OCI-LY1 (cell line): ENCODE results near the gene FREM3.

Experiments
- CTCF ChIP-seq: fragments of 200-600 bp; sonication (generic), shearing (Covaris generic); IDR thresholded peaks from 2 replicates; pipeline ENCODE4 v1.5.1; 2017; ENCODE audit warnings: mild to moderate bottlenecking, antibody characterized with exemption, low read length, moderate library complexity, mixed read lengths
- EZH2 ChIP-seq: fragments of 200-600 bp; sonication (generic), shearing (Covaris generic); IDR thresholded peaks from 2 replicates; pipeline ENCODE4 v1.8.0; 2017; ENCODE audit warnings: borderline replicate concordance, mixed run types, mild to moderate bottlenecking, antibody characterized with exemption, low read length, moderate library complexity, mixed read lengths

- no peak for TF ChIP-seq CTCF
- TF ChIP-seq EZH2 = no peak
Measured at GRCh38 chr4:143599827-143600226, 100.6 kb downstream of the FREM3 start.
